PFSK-1 (cell line): Measurements from ENCODE around the gene GPBP1.

Experiments used
- FOXP2 ChIP-seq: optimal IDR thresholded peaks from 2 replicates; pipeline ENCODE3; 2011; ENCODE audit warnings: borderline replicate concordance, control low read depth, inconsistent platforms; ENCODE audit not compliant: insufficient read depth; ENCODE audit errors: extremely low read length, extremely low read depth
- POLR2AphosphoS5 ChIP-seq: IDR thresholded peaks from 2 replicates; pipeline ENCODE4 v1.6.1; 2012; ENCODE audit warnings: low read depth, mild to moderate bottlenecking, control low read depth, low read length, moderate library complexity
- SIN3A ChIP-seq: IDR thresholded peaks from 2 replicates; pipeline ENCODE4 v1.6.1; 2012; ENCODE audit warnings: mild to moderate bottlenecking, low read length, moderate library complexity, borderline replicate concordance; ENCODE audit not compliant: insufficient read depth
- TAF1 ChIP-seq: IDR thresholded peaks from 2 replicates; pipeline ENCODE4 v1.6.1; 2012; ENCODE audit warnings: low read length, control low read depth, borderline replicate concordance; ENCODE audit not compliant: insufficient read depth
- TF ChIP-seq, protein P1 (sequence below), 2 experiments: IDR thresholded peaks; 2 replicates each; pipeline versions ENCODE4 v1.6.1 to v1.8.0; 2011 to 2012; ENCODE audit warnings: low read depth in 2 of 2, low read length in 2 of 2, control low read depth in 1 of 2, inconsistent platforms in 1 of 2, mild to moderate bottlenecking in 1 of 2, moderate library complexity in 1 of 2; ENCODE audit not compliant: insufficient read depth in 1 of 2

Gene GPBP1

GRCh38 chr5:57199866-57200265, 26.0 kb downstream of the GPBP1 start:
- TF ChIP-seq, protein P1, sequence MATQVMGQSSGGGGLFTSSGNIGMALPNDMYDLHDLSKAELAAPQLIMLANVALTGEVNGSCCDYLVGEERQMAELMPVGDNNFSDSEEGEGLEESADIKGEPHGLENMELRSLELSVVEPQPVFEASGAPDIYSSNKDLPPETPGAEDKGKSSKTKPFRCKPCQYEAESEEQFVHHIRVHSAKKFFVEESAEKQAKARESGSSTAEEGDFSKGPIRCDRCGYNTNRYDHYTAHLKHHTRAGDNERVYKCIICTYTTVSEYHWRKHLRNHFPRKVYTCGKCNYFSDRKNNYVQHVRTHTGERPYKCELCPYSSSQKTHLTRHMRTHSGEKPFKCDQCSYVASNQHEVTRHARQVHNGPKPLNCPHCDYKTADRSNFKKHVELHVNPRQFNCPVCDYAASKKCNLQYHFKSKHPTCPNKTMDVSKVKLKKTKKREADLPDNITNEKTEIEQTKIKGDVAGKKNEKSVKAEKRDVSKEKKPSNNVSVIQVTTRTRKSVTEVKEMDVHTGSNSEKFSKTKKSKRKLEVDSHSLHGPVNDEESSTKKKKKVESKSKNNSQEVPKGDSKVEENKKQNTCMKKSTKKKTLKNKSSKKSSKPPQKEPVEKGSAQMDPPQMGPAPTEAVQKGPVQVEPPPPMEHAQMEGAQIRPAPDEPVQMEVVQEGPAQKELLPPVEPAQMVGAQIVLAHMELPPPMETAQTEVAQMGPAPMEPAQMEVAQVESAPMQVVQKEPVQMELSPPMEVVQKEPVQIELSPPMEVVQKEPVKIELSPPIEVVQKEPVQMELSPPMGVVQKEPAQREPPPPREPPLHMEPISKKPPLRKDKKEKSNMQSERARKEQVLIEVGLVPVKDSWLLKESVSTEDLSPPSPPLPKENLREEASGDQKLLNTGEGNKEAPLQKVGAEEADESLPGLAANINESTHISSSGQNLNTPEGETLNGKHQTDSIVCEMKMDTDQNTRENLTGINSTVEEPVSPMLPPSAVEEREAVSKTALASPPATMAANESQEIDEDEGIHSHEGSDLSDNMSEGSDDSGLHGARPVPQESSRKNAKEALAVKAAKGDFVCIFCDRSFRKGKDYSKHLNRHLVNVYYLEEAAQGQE (IDR thresholded peaks at IDR 0.05; ENCODE audit: insufficient read depth in 1 of 2, low read depth in 2 of 2, low read length in 2 of 2), result no peak
- TF ChIP-seq FOXP2 (no peak), SIN3A (no peak), POLR2AphosphoS5 (no peak), TAF1 (no peak)

GRCh38 chr5:57202811-57203210, 29.0 kb downstream of the GPBP1 start:
- TF ChIP-seq, protein P1 (IDR thresholded peaks at IDR 0.05; ENCODE audit: insufficient read depth in 1 of 2, low read depth in 2 of 2, low read length in 2 of 2), result no peak
- no peak for TF ChIP-seq FOXP2

DNA sequence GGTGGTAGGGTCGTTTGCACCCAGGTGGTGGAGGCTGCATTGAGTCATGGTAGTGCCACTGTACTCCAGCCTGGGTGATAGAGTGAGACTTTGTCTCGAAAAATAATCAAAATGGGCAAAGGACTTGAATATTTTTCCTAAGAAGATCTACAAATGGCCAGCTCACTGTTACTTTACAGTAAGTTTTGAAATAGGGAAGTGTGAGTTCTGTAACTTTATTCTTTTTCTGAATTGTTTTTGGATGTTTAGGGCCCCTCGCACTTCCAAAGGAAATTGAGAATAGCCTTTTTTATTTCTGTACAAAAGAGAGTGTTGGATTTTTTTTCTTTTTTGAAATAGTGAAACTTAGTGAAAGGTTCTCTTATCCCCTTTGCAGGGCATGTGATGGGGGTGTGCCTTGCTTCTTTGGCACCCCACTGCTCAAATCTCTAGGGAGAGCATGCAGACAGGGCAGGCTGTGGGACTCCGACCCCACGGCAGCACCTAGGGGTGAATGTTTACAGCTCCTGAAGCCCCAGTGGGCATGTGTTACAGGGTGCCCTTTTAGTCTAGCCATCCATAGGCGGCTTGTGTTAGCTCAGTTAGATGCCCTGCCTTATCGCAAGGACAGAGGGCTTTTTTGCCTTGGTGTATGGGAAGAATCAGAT, 33.3 kb downstream of the GPBP1 start:
- TF ChIP-seq FOXP2 (no peak), TAF1 (no peak)

- TF ChIP-seq POLR2AphosphoS5, result no peak
- TF ChIP-seq SIN3A, result no peak
- TF ChIP-seq FOXP2, result no peak
- TF ChIP-seq, protein P1 (IDR thresholded peaks at IDR 0.05; ENCODE audit: insufficient read depth in 1 of 2, low read depth in 2 of 2, low read length in 2 of 2), result no peak
- TF ChIP-seq TAF1, result no peak
Measured at GRCh38 chr5:57207681-57208080, 33.8 kb downstream of the GPBP1 start.

- TF ChIP-seq TAF1 (no peak), FOXP2 (no peak), SIN3A (no peak), POLR2AphosphoS5 (no peak)
- TF ChIP-seq, protein P1 (IDR thresholded peaks at IDR 0.05; ENCODE audit: insufficient read depth in 1 of 2, low read depth in 2 of 2, low read length in 2 of 2), result no peak
Measured at GRCh38 chr5:57209316-57210040, 35.6 kb downstream of the GPBP1 start.
